Astrocyte of the cerebellum (primary cell): ENCODE results near the gene MRTFA.

Experiments
- DNase-seq: peaks from one replicate; pipeline ENCODE4 v3.0.0-alpha.2; 2011; ENCODE audit warnings: low read depth
- H3K4me3 ChIP-seq: 2 replicates; pipeline ENCODE4 v1.5.1; 2011; ENCODE audit warnings: mild to moderate bottlenecking, low read depth, low read length, moderate library complexity
- in situ Hi-C: cut with HindIII; loops from 2 replicates; pipeline ENCODE4 v1.10.0; 2017; ENCODE audit warnings: low sequenced_read_pairs
- TF ChIP-seq, protein P1 (sequence below): IDR thresholded peaks from 2 replicates; pipeline ENCODE4 v1.5.1; 2012; ENCODE audit warnings: low read length, low read depth, moderate library complexity, mild to moderate bottlenecking; ENCODE audit errors: missing control alignments

Gene MRTFA

DNA sequence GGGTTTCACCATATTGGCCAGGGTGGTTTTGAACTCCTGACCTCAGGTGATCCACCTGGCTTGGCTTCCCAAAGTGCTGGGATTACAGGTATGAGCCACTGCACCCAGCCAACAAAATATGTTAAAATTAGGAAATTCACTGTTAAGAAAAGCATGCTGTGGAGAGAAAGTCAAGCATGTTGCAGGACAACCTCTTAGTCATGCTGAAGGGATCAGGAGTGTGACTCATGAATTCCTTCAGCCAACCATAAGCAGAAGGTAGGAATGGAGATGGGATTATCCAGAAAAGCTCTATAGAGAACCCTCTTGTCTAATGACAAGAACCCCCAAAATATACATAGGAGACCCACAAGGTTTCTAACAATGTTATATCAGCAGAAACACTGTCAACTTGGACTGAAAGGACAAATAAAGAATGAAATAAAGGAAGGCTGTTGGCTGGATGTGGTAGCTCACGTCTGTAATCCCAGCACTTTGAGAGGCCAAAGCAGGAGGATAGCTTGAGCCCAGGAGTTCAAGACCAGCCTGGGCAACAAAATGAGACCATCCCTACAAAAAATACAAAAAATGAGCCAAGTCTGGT is 16.0 kb downstream of the MRTFA start:
- in situ Hi-C loops = no loop called here
- H3K4me3 ChIP-seq = no peak overlapping the region
- DNase-seq = no peak
- TF ChIP-seq, protein P1, sequence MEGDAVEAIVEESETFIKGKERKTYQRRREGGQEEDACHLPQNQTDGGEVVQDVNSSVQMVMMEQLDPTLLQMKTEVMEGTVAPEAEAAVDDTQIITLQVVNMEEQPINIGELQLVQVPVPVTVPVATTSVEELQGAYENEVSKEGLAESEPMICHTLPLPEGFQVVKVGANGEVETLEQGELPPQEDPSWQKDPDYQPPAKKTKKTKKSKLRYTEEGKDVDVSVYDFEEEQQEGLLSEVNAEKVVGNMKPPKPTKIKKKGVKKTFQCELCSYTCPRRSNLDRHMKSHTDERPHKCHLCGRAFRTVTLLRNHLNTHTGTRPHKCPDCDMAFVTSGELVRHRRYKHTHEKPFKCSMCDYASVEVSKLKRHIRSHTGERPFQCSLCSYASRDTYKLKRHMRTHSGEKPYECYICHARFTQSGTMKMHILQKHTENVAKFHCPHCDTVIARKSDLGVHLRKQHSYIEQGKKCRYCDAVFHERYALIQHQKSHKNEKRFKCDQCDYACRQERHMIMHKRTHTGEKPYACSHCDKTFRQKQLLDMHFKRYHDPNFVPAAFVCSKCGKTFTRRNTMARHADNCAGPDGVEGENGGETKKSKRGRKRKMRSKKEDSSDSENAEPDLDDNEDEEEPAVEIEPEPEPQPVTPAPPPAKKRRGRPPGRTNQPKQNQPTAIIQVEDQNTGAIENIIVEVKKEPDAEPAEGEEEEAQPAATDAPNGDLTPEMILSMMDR = no peak

- TF ChIP-seq, protein P1 = no peak
- H3K4me3 ChIP-seq = no peak overlapping the region
- DNase-seq = no peak
- in situ Hi-C loops = no loop called here
These were observed 18.1 kb downstream of the MRTFA start for GRCh38 chr22:40618400-40618799.

DNA sequence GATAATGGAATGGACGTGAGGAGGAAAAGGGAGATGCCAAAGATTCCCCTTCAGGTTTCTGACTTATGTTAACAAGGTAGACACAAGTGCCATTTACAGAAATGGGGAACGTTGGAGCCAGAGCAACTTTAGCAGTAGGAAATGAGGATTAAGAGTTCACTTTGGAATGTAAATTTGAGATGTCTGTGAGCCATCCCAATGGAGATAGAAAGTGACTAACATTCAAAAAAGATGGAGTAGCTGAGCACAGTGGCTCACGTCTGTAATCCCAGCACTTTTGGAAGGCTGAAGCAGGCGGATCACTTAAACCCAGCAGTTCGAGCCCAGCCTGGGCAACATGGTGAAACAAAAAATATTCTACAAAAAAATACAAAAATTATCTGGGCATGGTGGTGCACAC is 19.9 kb downstream of the MRTFA start:
- DNase-seq = no peak
- in situ Hi-C loops = no loop called here

GRCh38 chr22:40613067-40613466 is 23.5 kb downstream of the MRTFA start:
- in situ Hi-C loops = no loop called here
- TF ChIP-seq, protein P1 = no peak
- no peak overlapping the region for H3K4me3 ChIP-seq
- no peak for DNase-seq

More for the DNA sequence above, 19.9 kb downstream of the MRTFA start:
- TF ChIP-seq, protein P1 = no peak
- H3K4me3 ChIP-seq = no peak overlapping the region

DNA sequence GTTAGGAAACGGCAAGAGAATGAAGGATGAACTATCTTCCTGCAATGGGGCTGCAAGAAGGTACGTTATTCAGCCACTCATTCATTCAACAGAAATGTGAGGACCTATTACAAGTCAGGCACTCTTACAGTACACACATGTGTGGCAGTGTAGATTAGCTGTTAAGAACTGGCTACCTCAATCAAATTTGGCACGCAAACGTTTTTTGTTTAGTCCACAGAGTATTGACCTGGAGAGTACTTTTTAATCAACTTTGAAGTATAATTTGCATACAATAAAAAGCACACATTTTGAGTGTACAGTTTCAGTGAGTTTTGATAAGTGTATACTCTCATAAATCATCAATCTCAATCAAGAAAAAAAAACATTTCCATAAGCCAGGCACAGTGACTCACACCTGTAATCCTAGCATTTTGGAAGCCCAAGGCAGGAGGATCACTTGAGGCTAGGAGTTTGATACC is 24.2 kb downstream of the MRTFA start:
- no peak for DNase-seq
- TF ChIP-seq, protein P1 = no peak
- no peak overlapping the region for H3K4me3 ChIP-seq
- in situ Hi-C loops = no loop called here

GRCh38 chr22:40611606-40612005 is 24.9 kb downstream of the MRTFA start:
- no peak for DNase-seq
- TF ChIP-seq, protein P1 = no peak
- no peak overlapping the region for H3K4me3 ChIP-seq
- in situ Hi-C loops = no loop called here
